Activated CD4-positive, alpha-beta T cell treated with anti-CD3 and anti-CD28 coated beads for 36 hours (primary cell): ENCODE results near the gene USP31. TPM values are rescaled to one million over a fixed set of nuclear protein-coding genes. Genes with fewer than 3 reads are reported as not detected.
"Not testable (repeated sequence)": the region's sequence is repeated elsewhere in the genome, so short reads cannot be mapped to it uniquely, and the experiment has no call there.

Source experiments
- ATAC-seq: fragments of 200-7000 bp; cut with Tn5 transposase; one replicate; pipeline ENCODE4 v1.10.0; 2021; ENCODE audit warnings: mild to moderate bottlenecking, moderate library complexity
- CTCF ChIA-PET: fragments of 350-600 bp; sonication (Branson Sonifier 250); formaldehyde crosslinking; loops from one replicate; lab custom pipeline; 2021; ENCODE audit warnings: antibody characterized with exemption; lab: Charles Lee
- POLR2A ChIA-PET: fragments of 350-600 bp; sonication (Branson Sonifier 250); formaldehyde crosslinking; loops from one replicate; lab custom pipeline; 2021; ENCODE audit warnings: antibody characterized with exemption, inconsistent platforms; lab: Charles Lee
- DNase-seq: peaks from one replicate; pipeline ENCODE4 v3.0.0-alpha.2; 2020
- H3K27ac Mint-ChIP-seq: one replicate; pipeline ENCODE4 v1.8.0; 2021; ENCODE audit warnings: mixed read lengths
- H3K27me3 Mint-ChIP-seq: one replicate; pipeline ENCODE4 v1.8.0; 2021; ENCODE audit warnings: mixed read lengths
- H3K36me3 Mint-ChIP-seq: one replicate; pipeline ENCODE4 v1.8.0; 2021; ENCODE audit warnings: low read depth, mixed read lengths
- H3K4me1 Mint-ChIP-seq: one replicate; pipeline ENCODE4 v1.8.0; 2021; ENCODE audit warnings: mixed read lengths
- H3K4me3 Mint-ChIP-seq: one replicate; pipeline ENCODE4 v1.8.0; 2021; ENCODE audit warnings: mild to moderate bottlenecking, moderate library complexity, mixed read lengths
- H3K9me3 Mint-ChIP-seq: one replicate; pipeline ENCODE4 v1.8.0; 2021; ENCODE audit warnings: low read depth, mixed read lengths
- intact Hi-C, 2 experiments: fragments of 100-400 bp; cut with DNase I in 1 of 2; cut with micrococcal nuclease in 1 of 2; formaldehyde crosslinking; loops; one replicate each; pipeline versions ENCODE4 v1.14.2 to v1.15.1; 2022 to 2024; cut with DNase I, micrococcal nuclease
- total RNA-seq, 2 experiments: library from RNA; stranded (reverse); gene quantifications; one replicate each; pipeline ENCODE4 v1.2.3, GENCODE V29; 2021

The USP31 gene
- total RNA-seq, 2 experiments from 2014 or later, result 5.3 to 5.9 TPM

- peaks cover 4% of the 10 kb centered on the region for H3K36me3 Mint-ChIP-seq
- H3K27ac Mint-ChIP-seq, result no peak overlapping the region
- H3K9me3 Mint-ChIP-seq, result no peaks in the 10 kb centered on the region
- DNase-seq, result no peak
- CTCF ChIA-PET, result no interaction called here
- H3K27me3 Mint-ChIP-seq, result no peaks in the 10 kb centered on the region
- intact Hi-C loops, result no loop called here
- H3K4me1 Mint-ChIP-seq, result no peaks in the 10 kb centered on the region
- no peak for ATAC-seq
- no peak overlapping the region for H3K4me3 Mint-ChIP-seq
- POLR2A ChIA-PET, result interaction anchor here (0.7 kb wide), 1 partner anchor 64 kb away, joined by 4 read pairs; no protein-coding TSS in a partner anchor
Measured at GRCh38 chr16:23114131-23114904, 34.9 kb downstream of the USP31 start.

DNA sequence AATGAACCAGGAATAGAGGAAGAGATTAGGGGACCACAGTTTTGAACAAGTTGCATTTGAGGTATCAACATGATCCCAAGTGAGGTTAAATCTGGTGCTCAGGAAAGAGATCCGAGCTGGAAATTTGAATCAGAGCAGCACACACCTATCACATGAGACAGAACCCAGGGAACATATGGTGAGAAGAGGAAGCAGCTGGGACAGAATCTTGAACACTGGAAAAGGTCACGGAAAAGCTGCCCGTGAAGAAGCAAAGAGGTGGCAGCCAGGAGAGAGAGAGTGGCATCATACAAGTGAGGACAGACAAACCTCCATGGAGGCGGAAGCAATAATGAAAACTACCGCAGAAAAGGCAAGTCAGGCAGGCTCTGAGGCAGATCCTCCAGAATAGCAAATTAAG lies 36.1 kb downstream of the USP31 start:
- CTCF ChIA-PET, result no interaction called here
- no peaks in the 10 kb centered on the region for H3K27me3 Mint-ChIP-seq
- no peak overlapping the region for H3K4me3 Mint-ChIP-seq
- no peak overlapping the region for H3K27ac Mint-ChIP-seq
- H3K36me3 Mint-ChIP-seq, result peaks cover 4% of the 10 kb centered on the region
- DNase-seq, result no peak
- intact Hi-C loops, result no loop called here
- POLR2A ChIA-PET, result no interaction called here
- no peaks in the 10 kb centered on the region for H3K4me1 Mint-ChIP-seq
- H3K9me3 Mint-ChIP-seq, result no peaks in the 10 kb centered on the region
- ATAC-seq, result no peak

DNA sequence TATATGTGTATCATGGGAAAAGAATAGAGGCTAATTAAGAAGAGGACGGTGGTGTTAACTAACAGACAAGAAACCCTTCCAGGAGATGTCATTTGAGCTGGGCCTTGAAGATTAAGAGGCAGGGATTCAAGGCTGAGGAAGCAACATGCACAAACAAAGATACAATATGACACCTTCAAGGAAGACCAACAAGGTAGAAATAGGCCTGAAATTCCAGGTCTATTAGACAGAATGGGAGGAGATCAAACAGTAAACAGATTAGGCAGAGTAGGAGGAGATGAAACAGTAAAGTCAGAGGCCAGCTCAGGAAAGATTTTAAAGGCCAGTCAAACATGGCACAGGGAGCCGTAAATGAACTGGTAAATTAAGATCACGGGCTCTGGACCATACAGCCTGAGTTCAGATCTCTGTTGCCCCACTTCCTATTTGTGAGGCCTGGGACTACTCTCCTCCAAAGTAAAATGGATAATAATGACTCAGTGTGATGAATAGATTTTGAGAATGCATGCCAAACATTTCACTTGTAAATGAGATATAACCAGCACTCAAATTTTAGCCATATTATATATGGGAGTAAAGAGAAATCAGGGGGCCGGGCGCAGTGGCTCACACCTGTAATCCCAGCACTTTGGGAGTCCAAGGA lies 38.9 kb downstream of the USP31 start:
- DNase-seq, result no peak
- ChIA-PET CTCF (interaction anchor here (0.6 kb wide), 1 partner anchor 48 kb away, joined by 4 read pairs; no protein-coding TSS in a partner anchor), POLR2A (no interaction called here)
- Mint-ChIP-seq H3K36me3 (peaks cover 18% of the 10 kb centered on the region), H3K27me3 (no peaks in the 10 kb centered on the region), H3K4me1 (no peaks in the 10 kb centered on the region), H3K27ac (no peak overlapping the region), H3K9me3 (no peaks in the 10 kb centered on the region), H3K4me3 (no peak overlapping the region)
- intact Hi-C loops, result no loop called here
- ATAC-seq, result no peak

GRCh38 chr16:23107936-23108335 lies 41.3 kb downstream of the USP31 start:
- intact Hi-C loops, result no loop called here
- no peak for DNase-seq
- Mint-ChIP-seq H3K27ac (no peak overlapping the region), H3K27me3 (no peaks in the 10 kb centered on the region), H3K4me3 (no peak overlapping the region), H3K9me3 (no peaks in the 10 kb centered on the region), H3K4me1 (no peaks in the 10 kb centered on the region), H3K36me3 (peaks cover 17% of the 10 kb centered on the region)
- ChIA-PET POLR2A (no interaction called here), CTCF (no interaction called here)
- ATAC-seq, result no peak

- Mint-ChIP-seq H3K4me1 (no peaks in the 10 kb centered on the region), H3K27ac (no peak overlapping the region), H3K27me3 (no peaks in the 10 kb centered on the region), H3K4me3 (no peak overlapping the region), H3K9me3 (no peaks in the 10 kb centered on the region), H3K36me3 (peaks cover 17% of the 10 kb centered on the region)
- CTCF ChIA-PET, result no interaction called here
- ATAC-seq, result no peak
- POLR2A ChIA-PET, result no interaction called here
- no peak for DNase-seq
- intact Hi-C loops, result no loop called here
Measured at GRCh38 chr16:23107117-23107516, 42.1 kb downstream of the USP31 start.

DNA sequence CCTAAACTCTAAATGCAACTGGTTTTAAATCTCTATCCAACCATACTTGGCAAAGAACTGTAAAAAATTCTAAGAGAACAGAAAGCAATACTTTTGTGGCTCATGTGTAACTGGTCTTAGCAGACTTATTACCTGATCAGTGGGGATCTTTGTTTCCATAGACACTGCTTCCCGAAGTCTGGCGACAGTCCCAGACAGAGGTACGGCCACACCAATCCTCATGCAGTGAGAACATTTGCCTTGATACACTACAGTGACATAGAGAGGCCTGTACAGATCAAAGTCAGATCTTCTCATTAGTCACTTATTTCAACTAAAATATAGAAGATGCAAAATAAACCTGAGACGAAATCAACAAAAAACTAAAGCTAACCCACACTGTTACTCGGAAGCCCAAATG lies 43.9 kb downstream of the USP31 start:
- ATAC-seq, result no peak
- intact Hi-C loops, result no loop called here
- peaks cover 25% of the 10 kb centered on the region for H3K36me3 Mint-ChIP-seq

DNA sequence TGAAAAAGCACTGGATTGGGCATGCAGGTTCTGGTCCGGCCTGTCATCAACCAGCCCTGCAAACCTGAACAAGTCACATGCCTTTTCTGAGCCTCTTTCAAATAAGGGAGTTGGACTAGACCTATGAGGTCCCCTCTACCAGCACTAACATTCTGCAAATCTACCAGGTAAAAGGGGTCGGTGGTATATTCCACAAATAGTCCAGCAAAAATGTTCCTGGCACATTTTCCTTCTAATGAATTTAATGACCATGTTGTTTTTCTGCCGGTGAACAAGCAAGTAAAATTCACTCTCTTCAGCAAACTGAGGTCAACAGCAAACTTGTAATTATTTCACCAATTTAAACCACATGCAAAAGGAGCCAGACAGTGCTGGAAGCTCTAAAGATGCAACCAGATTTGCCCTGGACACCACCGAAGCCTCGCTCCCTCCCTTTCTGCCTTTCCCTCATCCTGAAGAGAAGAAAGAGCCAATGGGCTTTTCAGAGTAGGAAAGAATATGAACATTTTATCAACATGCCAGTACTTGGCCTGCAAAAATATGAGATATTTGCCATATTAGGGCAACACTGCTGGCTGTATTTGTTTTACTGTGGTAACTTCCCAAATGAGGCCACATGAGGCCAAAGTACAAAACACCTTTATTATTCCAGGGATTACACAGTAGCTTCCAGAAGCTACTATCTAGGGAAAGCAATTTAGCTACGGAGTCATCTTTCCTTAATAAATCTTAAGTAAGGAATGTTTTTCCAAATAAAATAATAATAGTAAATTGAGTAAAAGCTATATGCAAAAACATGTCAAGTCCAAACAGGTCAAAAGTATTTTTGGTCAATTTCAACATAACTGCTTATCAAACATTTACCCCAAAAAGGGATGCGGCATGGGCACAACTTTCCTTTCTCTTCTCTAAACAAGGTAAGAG lies 45.0 kb downstream of the USP31 start:
- Mint-ChIP-seq H3K4me3 (no peak overlapping the region), H3K27me3 (no peaks in the 10 kb centered on the region), H3K9me3 (no peaks in the 10 kb centered on the region), H3K4me1 (no peaks in the 10 kb centered on the region), H3K27ac (no peak overlapping the region), H3K36me3 (peaks cover 30% of the 10 kb centered on the region)
- ATAC-seq (no peak), DNase-seq (no peak)
- intact Hi-C loops, result no loop called here
- ChIA-PET POLR2A (no interaction called here), CTCF (interaction anchor here (0.8 kb wide), 1 partner anchor 72 kb away, joined by 4 read pairs; no protein-coding TSS in a partner anchor)

More for the DNA sequence above, 43.9 kb downstream of the USP31 start:
- ChIA-PET CTCF (no interaction called here), POLR2A (no interaction called here)
- H3K27me3 Mint-ChIP-seq, result no peaks in the 10 kb centered on the region
- no peak overlapping the region for H3K4me3 Mint-ChIP-seq
- H3K4me1 Mint-ChIP-seq, result no peaks in the 10 kb centered on the region
- H3K9me3 Mint-ChIP-seq, result no peaks in the 10 kb centered on the region
- no peak for DNase-seq
- no peak overlapping the region for H3K27ac Mint-ChIP-seq

- Mint-ChIP-seq H3K36me3 (peaks cover 35% of the 10 kb centered on the region), H3K9me3 (no peaks in the 10 kb centered on the region), H3K4me1 (no peaks in the 10 kb centered on the region), H3K27me3 (no peaks in the 10 kb centered on the region), H3K4me3 (no peak overlapping the region), H3K27ac (no peak overlapping the region)
- CTCF ChIA-PET, result interaction anchor here (1.0 kb wide), 1 partner anchor 332 kb away, joined by 4 read pairs; no protein-coding TSS in a partner anchor
- DNase-seq, result no peak
- ATAC-seq, result no peak
- POLR2A ChIA-PET, result no interaction called here
- intact Hi-C loops, result no loop called here
Measured at GRCh38 chr16:23103603-23104002, 45.6 kb downstream of the USP31 start.

GRCh38 chr16:23101012-23101550 lies 48.2 kb downstream of the USP31 start:
- POLR2A ChIA-PET, result no interaction called here
- no peak overlapping the region for H3K27ac Mint-ChIP-seq
- H3K36me3 Mint-ChIP-seq, result peaks cover 28% of the 10 kb centered on the region

DNA sequence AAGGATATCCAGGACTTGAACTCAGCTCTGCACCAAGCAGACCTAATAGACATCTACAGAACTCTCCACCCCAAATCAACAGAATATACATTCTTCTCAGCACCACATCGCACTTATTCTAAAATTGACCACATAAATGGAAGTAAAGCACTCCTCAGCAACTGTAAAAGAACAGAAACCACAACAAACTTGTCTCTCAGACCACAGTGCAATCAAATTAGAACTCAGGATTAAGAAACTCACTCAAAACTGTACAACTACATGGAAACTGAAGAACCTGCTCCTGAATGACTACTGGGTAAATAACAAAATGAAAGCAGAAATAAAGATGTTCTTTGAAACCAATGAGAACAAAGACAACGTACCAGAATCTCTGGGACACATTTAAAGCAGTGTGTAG lies 52.8 kb downstream of the USP31 start:
- Mint-ChIP-seq H3K4me1 (peaks cover 30% of the 10 kb centered on the region), H3K36me3 (peaks cover 48% of the 10 kb centered on the region), H3K4me3 (peak overlapping the region; percentile 9), H3K27ac (peak overlapping the region; percentile 77)
- ATAC-seq, DNase-seq, POLR2A ChIA-PET, H3K27me3 Mint-ChIP-seq, H3K9me3 Mint-ChIP-seq: not testable (repeated sequence)
- intact Hi-C loops, result loop anchor here in 1 of 2 experiments (2.0 kb wide), 1 partner anchor 52 kb away; the partner anchor contains the start of gene USP31
- CTCF ChIA-PET, result interaction anchor here (0.7 kb wide), 1 partner anchor 137 kb away, joined by 5 read pairs; no protein-coding TSS in a partner anchor

More at GRCh38 chr16:23101012-23101550, 48.2 kb downstream of the USP31 start:
- peaks cover 15% of the 10 kb centered on the region for H3K4me1 Mint-ChIP-seq
- ATAC-seq, result no peak
- no peaks in the 10 kb centered on the region for H3K27me3 Mint-ChIP-seq
- intact Hi-C loops, result no loop called here
- H3K9me3 Mint-ChIP-seq, result no peaks in the 10 kb centered on the region
- H3K4me3 Mint-ChIP-seq, result no peak overlapping the region
- CTCF ChIA-PET, result no interaction called here
- no peak for DNase-seq

GRCh38 chr16:23094136-23094535 lies 55.1 kb downstream of the USP31 start:
- H3K27ac Mint-ChIP-seq, POLR2A ChIA-PET, ATAC-seq, CTCF ChIA-PET, DNase-seq, intact Hi-C loops, H3K4me3 Mint-ChIP-seq, H3K27me3 Mint-ChIP-seq, H3K9me3 Mint-ChIP-seq: not testable (repeated sequence)
- H3K4me1 Mint-ChIP-seq, result peaks cover 30% of the 10 kb centered on the region
- peaks cover 47% of the 10 kb centered on the region for H3K36me3 Mint-ChIP-seq
